Peyer's patch (tissue), 4 donors: ENCODE measurements around the gene FBXO41.

Source experiments
- CTCF ChIP-seq, 6 experiments: fragments of 450-650 bp in 4 of 6; fragments of 200-600 bp in 2 of 6; sonication (generic) in 1 of 6; IDR thresholded peaks; one replicate each; pipeline ENCODE4 v1.5.1; 2017 to 2019; ENCODE audit warnings: antibody characterized with exemption in 6 of 6, mild to moderate bottlenecking in 3 of 6, moderate library complexity in 1 of 6
- POLR2A ChIP-seq, 2 donors: fragments of 450-650 bp; IDR thresholded peaks; one replicate each; pipeline ENCODE4 v1.5.1; 2017; ENCODE audit warnings: antibody characterized with exemption in 2 of 2, mild to moderate bottlenecking in 2 of 2, moderate library complexity in 2 of 2

- TF ChIP-seq POLR2A (IDR thresholded peaks at IDR 0.05) = no peak
- TF ChIP-seq CTCF (IDR thresholded peaks at IDR 0.05) = no peak
Measured at GRCh38 chr2:73215254-73215653, 69.0 kb downstream of the FBXO41 start.
